HepG2 (cell line): ENCODE results near the gene PDLIM5. TPM values are rescaled to one million over a fixed set of nuclear protein-coding genes. Genes with fewer than 3 reads are reported as not detected.

Experiments used
- ATAC-seq: fragments of 200-7000 bp; cut with Tn5 transposase; 3 replicates; pipeline ENCODE4 v1.9.1; 2020; ENCODE audit warnings: mild to moderate bottlenecking, moderate library complexity
- BruUV-seq: library from RNA; stranded (reverse); fragments of 400-500 nt; replicated peaks from 2 replicates; lab custom pipeline; 2021; lab: Mats Ljungman, UMichigan
- CTCF ChIA-PET: fragments of 300-600 bp; formaldehyde crosslinking; extraction: SDS; loops from one replicate; lab custom pipeline; 2021; ENCODE audit warnings: low total read pairs, inconsistent platforms, low intra/inter-chr PET ratio; lab: Yijun Ruan, JAX
- POLR2A ChIA-PET: fragments of 350-600 bp; sonication (Branson Sonifier 250); formaldehyde crosslinking; loops from one replicate; lab custom pipeline; 2020; ENCODE audit warnings: antibody characterized with exemption, inconsistent platforms; lab: Yijun Ruan, JAX
- DNase-seq: peaks from one replicate; pipeline ENCODE4 v3.0.0-alpha.2; 2015; ENCODE audit warnings: low spot score
- FAIRE-seq: peaks from 3 replicates; lab custom pipeline; 2011; peaks lifted over from hg19 to GRCh38; lab: Jason Lieb, UNC
- H2AFZ ChIP-seq: one replicate; pipeline ENCODE4 v1.6.1; 2011; ENCODE audit warnings: low read length, inconsistent platforms
- H3K27ac ChIP-seq: fragments of 300-600 bp; 3 replicates; pipeline ENCODE4 v1.8.0; 2011; ENCODE audit warnings: mixed run types, mild to moderate bottlenecking, mixed read lengths, low read length, inconsistent platforms; ENCODE audit not compliant: insufficient read depth; ENCODE audit errors: extremely low read length
- H3K27me3 ChIP-seq, 2 experiments: fragments of 200-600 bp in 1 of 2; 2 replicates in 1 of 2; 3 replicates in 1 of 2; pipeline versions ENCODE4 v1.6.0 to v1.8.0; 2011; ENCODE audit warnings: low read length in 2 of 2, mild to moderate bottlenecking in 2 of 2, moderate library complexity in 2 of 2, inconsistent platforms in 1 of 2; ENCODE audit not compliant: insufficient read depth in 2 of 2, control insufficient read depth in 1 of 2
- H3K36me3 ChIP-seq, 2 experiments: fragments of 200-600 bp in 1 of 2; replicated peaks in 1 of 2; 2 replicates in 1 of 2; 3 replicates in 1 of 2; pipeline versions ENCODE4 v1.5.1 to v1.8.0; 2011; ENCODE audit warnings: low read length in 2 of 2, inconsistent platforms in 1 of 2; ENCODE audit not compliant: insufficient read depth in 2 of 2, control insufficient read depth in 1 of 2
- H3K4me1 ChIP-seq: 2 replicates; pipeline ENCODE4 v1.5.1; 2012; ENCODE audit warnings: low read length, inconsistent platforms; ENCODE audit not compliant: insufficient read depth
- H3K4me2 ChIP-seq: 2 replicates; pipeline ENCODE4 v1.6.0; 2011; ENCODE audit warnings: low read depth, low read length, inconsistent platforms
- H3K4me3 ChIP-seq, 3 experiments: fragments of 200-600 bp in 1 of 3; sonication (generic), shearing (Covaris generic) in 1 of 3; replicated peaks in 1 of 3; 2 replicates each; pipeline ENCODE4 v1.5.1; 2011 to 2016; ENCODE audit warnings: low read length in 3 of 3, inconsistent platforms in 2 of 3, low read depth in 2 of 3, mild to moderate bottlenecking in 2 of 3, control low read depth in 1 of 3, mixed read lengths in 1 of 3; ENCODE audit not compliant: insufficient read depth in 1 of 3
- H3K79me2 ChIP-seq: one replicate; pipeline ENCODE4 v1.6.1; 2011; ENCODE audit warnings: low read length, inconsistent platforms; ENCODE audit not compliant: insufficient read depth
- H3K9ac ChIP-seq: 2 replicates; pipeline ENCODE4 v1.6.0; 2011; ENCODE audit warnings: mild to moderate bottlenecking, low read depth, low read length, inconsistent platforms; ENCODE audit not compliant: insufficient read depth
- H3K9me3 ChIP-seq: 2 replicates; pipeline ENCODE4 v1.5.1; 2012; ENCODE audit warnings: mild to moderate bottlenecking, low read length
- H4K20me1 ChIP-seq: 2 replicates; pipeline ENCODE4 v1.6.0; 2011; ENCODE audit warnings: inconsistent platforms, mild to moderate bottlenecking, low read length, moderate library complexity; ENCODE audit not compliant: insufficient read depth
- AFF4 ChIP-seq: sonication (generic); formaldehyde crosslinking; IDR thresholded peaks from 2 replicates; pipeline ENCODE4 v1.4.0; 2020; ENCODE audit warnings: missing genetic modification reagents
- ATAD3A ChIP-seq: sonication (generic); formaldehyde crosslinking; IDR thresholded peaks from 2 replicates; pipeline ENCODE4 v1.4.0; 2020; ENCODE audit warnings: missing genetic modification reagents
- CEBPB ChIP-seq: IDR thresholded peaks from 2 replicates; pipeline ENCODE4 v1.6.1; 2011; ENCODE audit warnings: low read depth, low read length, improper control_type of control experiment, borderline replicate concordance
- GTF3A ChIP-seq: sonication (generic); formaldehyde crosslinking; conservative IDR thresholded peaks from 2 replicates; pipeline ENCODE4 v1.4.0; 2020; ENCODE audit warnings: mild to moderate bottlenecking, missing genetic modification reagents
- HDAC1 ChIP-seq: sonication (generic); formaldehyde crosslinking; IDR thresholded peaks from 2 replicates; pipeline ENCODE4 v1.5.1; 2020; ENCODE audit warnings: mild to moderate bottlenecking, missing genetic modification reagents
- KLF9 ChIP-seq: IDR thresholded peaks from 2 replicates; pipeline ENCODE4 v1.6.1; 2016; ENCODE audit warnings: low read depth
- POGK ChIP-seq: sonication (generic); formaldehyde crosslinking; conservative IDR thresholded peaks from 2 replicates; pipeline ENCODE4 v1.8.0; 2022; ENCODE audit warnings: mild to moderate bottlenecking, moderate library complexity, missing genetic modification reagents
- RFX5 ChIP-seq: IDR thresholded peaks from 2 replicates; pipeline ENCODE4 v1.6.1; 2011; ENCODE audit warnings: low read depth, low read length, improper control_type of control experiment
- SYNCRIP ChIP-seq: fragments of 200-400 bp; formaldehyde crosslinking; IDR thresholded peaks from 2 replicates; pipeline ENCODE4 v1.6.1; 2018; ENCODE audit warnings: mild to moderate bottlenecking, low read depth, low read length; ENCODE audit not compliant: insufficient read depth
- ZNF318 ChIP-seq: sonication (generic); formaldehyde crosslinking; IDR thresholded peaks from 2 replicates; pipeline ENCODE4 v1.4.0; 2020; ENCODE audit warnings: mild to moderate bottlenecking, missing genetic modification reagents
- ZNF670 ChIP-seq: sonication (generic); formaldehyde crosslinking; IDR thresholded peaks from 2 replicates; pipeline ENCODE4 v1.8.0; 2022; ENCODE audit warnings: mild to moderate bottlenecking, missing genetic modification reagents, borderline replicate concordance
- ZNF672 ChIP-seq: sonication (generic); formaldehyde crosslinking; IDR thresholded peaks from 2 replicates; pipeline ENCODE4 v1.8.1; 2022; ENCODE audit warnings: missing genetic modification reagents
- WGBS: methylation state at CpG from one replicate; pipeline ENCODE4 v1.1.6; 2017; ENCODE audit warnings: low lambda C conversion rate; 5-methylcytosine and 5-hydroxymethylcytosine counted together
- in situ Hi-C: cut with HindIII; loops from 2 replicates; pipeline ENCODE4 v1.10.0; 2017; ENCODE audit warnings: low pct_unique_long_range_greater_than_20kb; ENCODE audit not compliant: extremely low pct_ligation_motif_present
- intact Hi-C: fragments of 100-400 bp; cut with micrococcal nuclease; formaldehyde crosslinking; loops from one replicate; pipeline ENCODE4 v1.10.0; 2022; ENCODE audit not compliant: unreplicated experiment
- polyA plus RNA-seq, 8 experiments: library from polyadenylated mRNA; depleted of rRNA in 3 of 8; stranded (reverse) in 7 of 8; unstranded in 1 of 8; fragments of >200 nt; fragmentation: Illumina TruSeq in 4 of 8; extraction: Trizol in 4 of 8; gene quantifications; 2 replicates each; pipeline versions ENCODE4 v1.2.1 to v1.2.3, GENCODE V29; 2011 to 2016; ENCODE audit warnings: low read depth in 4 of 8, missing spikeins in 1 of 8, mixed read lengths in 1 of 8; ENCODE audit not compliant: insufficient read depth in 1 of 8
- total RNA-seq, 5 experiments: library from RNA; depleted of rRNA; stranded (reverse); fragments of >200 nt; fragmentation: Illumina TruSeq; extraction: Trizol; gene quantifications; 2 replicates each; pipeline ENCODE4 v1.2.3, GENCODE V29; 2016; ENCODE audit warnings: low read depth in 1 of 5

PDLIM5 gene
- total and polyA plus RNA-seq, 2 of the 13 experiments (the other 11 are each of a cell fraction or from before 2014, with no cell fraction given), result 52.8 to 119 TPM

- H4K20me1 ChIP-seq, result no peaks in the 10 kb centered on the region
- in situ Hi-C loops (no loop called here), intact Hi-C loops (no loop called here)
- ChIA-PET CTCF (no interaction called here), POLR2A (no interaction called here)
- H3K9ac ChIP-seq, result no peak overlapping the region
- no peaks in the 10 kb centered on the region for H3K79me2 ChIP-seq
- H3K4me3 ChIP-seq, result no peak overlapping the region
- no peaks in the 10 kb centered on the region for H3K36me3 ChIP-seq
- no peak overlapping the region for H3K4me2 ChIP-seq
- no peak for ATAC-seq
- BruUV-seq, result no TSS peak
- H3K27ac ChIP-seq, result no peak overlapping the region
- H3K9me3 ChIP-seq, result no peaks in the 10 kb centered on the region
- FAIRE-seq, result no peak
- WGBS, result 51% methylated on average over 5 of the region's 5 CpGs
- H3K27me3 ChIP-seq, result no peaks in the 10 kb centered on the region
- no peak overlapping the region for H2AFZ ChIP-seq
- DNase-seq, result no peak
- no peaks in the 10 kb centered on the region for H3K4me1 ChIP-seq
- TF ChIP-seq ZNF318 (CRISPR knock-in tag) (no peak), GTF3A (CRISPR knock-in tag) (no peak), KLF9 (no peak), RFX5 (no peak), CEBPB (no peak), AFF4 (CRISPR knock-in tag) (no peak), ZNF672 (CRISPR knock-in tag) (no peak), SYNCRIP (no peak), ZNF670 (CRISPR knock-in tag) (no peak), POGK (CRISPR knock-in tag) (no peak), ATAD3A (no peak), HDAC1 (CRISPR knock-in tag) (no peak)
These were observed 234.3 kb downstream of the PDLIM5 start for GRCh38 chr4:94686086-94686485.
